SK-N-SH (cell line): ENCODE data around the gene CACNA2D3.

Source experiments
- CHD2 ChIP-seq: fragments of 150-350 bp; IDR thresholded peaks from 2 replicates; pipeline ENCODE4 v1.6.1; 2018; ENCODE audit warnings: low read length; ENCODE audit not compliant: partially characterized antibody
- CTCF ChIP-seq: fragments of 200-600 bp; sonication (generic); IDR thresholded peaks from 2 replicates; pipeline ENCODE4 v1.6.1; 2017; ENCODE audit warnings: antibody characterized with exemption, mild to moderate bottlenecking, moderate library complexity
- EZH2phosphoT487 ChIP-seq: fragments of 200-600 bp; sonication (generic); IDR thresholded peaks from 2 replicates; pipeline ENCODE4 v1.6.1; 2017; ENCODE audit warnings: low read depth, mixed run types, mild to moderate bottlenecking, antibody characterized with exemption, moderate library complexity, borderline replicate concordance
- GABPA ChIP-seq: IDR thresholded peaks from 2 replicates; pipeline ENCODE4 v1.4.0; 2012; ENCODE audit warnings: low read depth, mild to moderate bottlenecking
- GATA2 ChIP-seq: sonication (generic); formaldehyde crosslinking; IDR thresholded peaks from 2 replicates; pipeline ENCODE4 v1.5.0; 2020; ENCODE audit warnings: mild to moderate bottlenecking, missing genetic modification reagents
- MAX ChIP-seq: IDR thresholded peaks from 2 replicates; pipeline ENCODE4 v1.4.0; 2012; ENCODE audit warnings: low read depth
- POLR2AphosphoS5 ChIP-seq: IDR thresholded peaks from 2 replicates; pipeline ENCODE4 v1.6.1; 2012; ENCODE audit warnings: low read depth, low read length
- REST ChIP-seq: IDR thresholded peaks from 2 replicates; pipeline ENCODE4 v1.6.1; 2012; ENCODE audit warnings: mild to moderate bottlenecking, low read depth, low read length, moderate library complexity
- SMC3 ChIP-seq: IDR thresholded peaks from 2 replicates; pipeline ENCODE4 v1.6.1; 2012; ENCODE audit warnings: low read depth, low read length, improper control_type of control experiment
- TAF1 ChIP-seq: IDR thresholded peaks from 2 replicates; pipeline ENCODE4 v1.6.1; 2012; ENCODE audit warnings: low read depth, mild to moderate bottlenecking, low read length, moderate library complexity, borderline replicate concordance

GRCh38 chr3:54169524-54169923, 47.2 kb downstream of the CACNA2D3 start:
- TF ChIP-seq CTCF = no peak
- no peak for TF ChIP-seq CHD2
- no peak for TF ChIP-seq GATA2 (CRISPR knock-in tag)
- TF ChIP-seq REST = no peak
- no peak for TF ChIP-seq TAF1
- no peak for TF ChIP-seq MAX
- no peak for TF ChIP-seq SMC3
- no peak for TF ChIP-seq EZH2phosphoT487
- TF ChIP-seq POLR2AphosphoS5 = no peak
- no peak for TF ChIP-seq GABPA
